CD4-positive, alpha-beta T cell treated with Interleukin-17A for 4 hours (primary cell): ENCODE measurements around the gene LRRC32.

Experiments used
- DNase-seq: peaks from one replicate; pipeline ENCODE4 v3.0.0-alpha.2; 2020; ENCODE audit warnings: mixed read lengths

The LRRC32 gene

DNA sequence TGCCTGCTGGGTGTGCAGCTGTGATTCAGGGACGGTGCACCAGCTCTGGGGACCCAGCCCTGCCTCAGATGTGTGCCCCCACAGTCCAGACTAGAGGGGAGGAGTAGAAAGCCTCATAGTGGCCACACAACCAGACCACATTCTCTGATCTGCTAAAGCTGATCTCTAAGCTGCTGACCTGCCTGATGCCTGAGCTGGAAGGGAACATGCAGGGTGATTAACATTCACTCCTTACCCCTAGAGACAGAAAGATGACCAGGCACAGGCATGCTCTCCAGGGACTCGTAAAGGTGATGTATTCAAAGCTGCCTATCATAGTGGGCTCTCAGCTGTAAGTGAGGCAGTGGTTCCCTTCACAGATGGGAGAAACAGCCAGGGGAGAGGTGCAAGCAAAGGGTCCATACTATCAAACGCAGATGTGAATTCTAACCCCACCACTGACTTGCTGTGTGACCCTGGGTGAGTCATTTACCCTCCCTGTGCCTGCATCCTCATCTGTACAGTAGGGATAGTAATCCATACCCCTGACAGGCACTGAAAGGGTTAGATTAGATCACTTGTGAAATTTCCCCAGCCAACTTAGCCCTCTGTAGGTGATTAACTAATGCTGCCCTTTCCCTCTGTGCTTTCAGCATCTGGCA is 29.0 kb upstream of the LRRC32 start:
- no peak for DNase-seq

DNA sequence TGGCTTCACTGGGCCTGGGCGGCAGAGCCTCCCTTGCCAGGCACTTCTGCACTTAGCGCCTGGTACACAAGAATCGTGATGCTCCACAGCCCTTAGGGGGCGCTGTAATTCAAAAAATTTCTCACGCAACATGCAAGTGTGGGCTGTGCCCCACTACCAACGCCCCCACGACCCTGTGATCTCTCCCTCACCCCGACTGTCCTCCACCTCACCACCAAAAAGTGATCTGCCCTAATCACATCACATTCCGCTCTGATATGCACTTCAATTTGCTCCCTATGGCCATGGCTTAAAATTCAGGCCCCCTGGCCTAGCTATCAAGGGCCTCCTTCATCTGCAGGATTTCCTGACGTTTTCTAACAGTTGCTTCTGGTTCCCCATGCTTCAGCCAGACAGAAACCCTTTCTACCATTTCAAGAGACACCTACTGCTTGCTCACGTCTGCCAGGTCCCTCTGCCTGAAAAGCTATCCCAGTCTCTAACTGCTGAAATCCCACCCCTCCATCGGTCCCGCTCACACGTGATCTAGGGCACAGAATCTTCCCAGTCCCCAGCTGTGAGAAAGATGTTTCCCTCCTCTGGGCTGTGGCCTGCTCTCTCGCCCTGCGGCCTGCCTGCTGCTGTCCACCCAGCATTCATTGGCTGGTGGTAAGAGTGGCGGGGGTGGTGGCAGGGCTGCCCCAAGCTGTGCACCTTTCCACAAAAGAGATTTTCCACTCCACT is 27.9 kb upstream of the LRRC32 start:
- DNase-seq = no peak

DNA sequence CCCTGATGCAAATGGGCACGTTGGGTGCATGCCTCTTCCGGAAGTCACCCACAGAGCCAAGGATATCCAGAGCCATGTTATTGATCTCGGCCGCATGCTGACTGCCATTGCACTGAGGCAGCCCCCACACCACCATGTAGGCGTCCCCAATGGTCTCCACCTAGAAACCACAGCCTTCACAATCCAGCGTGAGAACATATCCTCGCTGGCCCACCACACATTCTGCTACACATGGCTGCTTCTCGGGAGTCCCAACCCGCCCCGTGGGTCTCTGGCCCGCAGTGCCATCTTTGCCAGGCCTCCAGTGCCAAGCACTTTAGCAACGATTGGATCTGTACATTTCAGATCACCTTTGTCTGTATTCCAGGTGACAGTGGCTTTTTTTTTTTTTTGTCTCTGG is 26.2 kb upstream of the LRRC32 start:
- DNase-seq = no peak

DNA sequence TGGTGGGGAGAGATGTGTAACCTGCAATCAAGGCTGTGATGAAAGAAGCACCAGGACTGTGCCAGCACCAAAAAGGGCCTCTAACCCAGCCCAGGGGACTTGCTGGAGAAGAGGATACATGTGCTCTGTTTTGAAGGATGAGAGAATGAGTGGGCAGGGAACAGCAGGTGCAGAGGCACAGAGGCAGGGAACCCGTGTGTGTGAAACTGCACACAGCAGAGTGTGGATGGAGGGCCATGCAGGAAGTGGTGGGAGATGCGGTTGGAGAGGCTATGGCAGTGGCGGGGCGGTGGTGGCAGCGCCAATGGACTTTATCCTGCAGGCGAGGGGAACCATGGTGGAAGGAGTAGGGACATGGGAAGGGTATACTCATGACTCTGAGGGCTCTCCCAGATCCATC is 25.2 kb upstream of the LRRC32 start:
- DNase-seq = no peak

DNA sequence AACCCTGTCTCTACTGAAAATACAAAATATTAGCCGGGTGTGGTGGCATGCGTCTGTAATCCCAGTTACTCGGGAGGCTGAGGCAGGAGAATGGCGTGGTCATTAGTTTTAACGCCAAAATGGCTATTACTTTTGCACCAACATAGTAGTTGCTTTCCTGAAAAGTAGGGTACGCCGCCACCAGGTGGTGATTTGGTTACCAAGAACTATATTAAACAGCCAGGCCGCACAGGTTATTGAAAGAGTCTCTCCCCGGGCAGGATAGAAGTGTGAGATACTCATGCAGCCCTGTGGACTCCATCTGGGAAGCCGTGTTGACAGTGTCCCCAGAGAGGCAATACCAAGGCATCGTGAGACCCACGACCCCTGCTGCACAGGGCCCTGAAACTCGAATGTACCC is 24.6 kb upstream of the LRRC32 start:
- DNase-seq = no peak

DNA sequence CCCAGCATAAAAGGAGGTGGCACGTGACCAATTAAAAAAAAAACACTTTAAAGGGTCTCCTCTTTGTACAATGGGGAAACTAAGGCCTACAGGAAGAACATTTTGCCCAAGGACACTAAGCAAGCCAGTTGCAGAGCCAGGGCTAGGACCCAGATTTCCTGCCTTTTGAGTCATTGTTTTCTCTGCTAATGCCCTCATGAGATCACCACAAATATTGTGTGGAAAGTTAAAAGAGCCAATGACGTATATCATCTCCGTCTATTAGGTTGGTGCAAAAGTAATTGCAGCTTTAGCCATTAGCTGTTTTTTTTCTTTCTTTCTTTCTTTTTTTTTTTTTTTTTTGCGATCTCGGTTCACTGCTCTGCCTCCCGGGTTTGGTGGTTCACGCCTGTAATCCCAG is 24.1 kb upstream of the LRRC32 start:
- DNase-seq = no peak

DNA sequence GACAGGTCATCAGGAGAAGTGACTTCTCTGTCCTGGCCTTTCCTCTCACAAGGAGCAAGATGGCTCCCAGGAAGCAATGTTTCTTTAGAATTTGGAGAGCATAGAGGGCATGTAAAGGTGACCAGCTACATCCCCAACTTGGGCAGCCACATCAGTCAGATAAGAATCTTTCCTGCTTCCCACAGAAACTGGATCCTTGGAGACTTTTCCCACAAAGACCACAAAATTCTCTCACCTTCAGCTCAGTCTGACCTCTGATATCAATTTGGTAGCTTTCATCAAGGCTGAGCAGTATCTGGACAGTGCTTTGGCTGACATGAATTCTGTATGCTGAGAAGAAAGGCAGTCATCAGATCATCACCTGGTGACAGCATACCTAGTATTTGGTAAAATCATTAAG is 23.3 kb upstream of the LRRC32 start:
- no peak for DNase-seq

DNA sequence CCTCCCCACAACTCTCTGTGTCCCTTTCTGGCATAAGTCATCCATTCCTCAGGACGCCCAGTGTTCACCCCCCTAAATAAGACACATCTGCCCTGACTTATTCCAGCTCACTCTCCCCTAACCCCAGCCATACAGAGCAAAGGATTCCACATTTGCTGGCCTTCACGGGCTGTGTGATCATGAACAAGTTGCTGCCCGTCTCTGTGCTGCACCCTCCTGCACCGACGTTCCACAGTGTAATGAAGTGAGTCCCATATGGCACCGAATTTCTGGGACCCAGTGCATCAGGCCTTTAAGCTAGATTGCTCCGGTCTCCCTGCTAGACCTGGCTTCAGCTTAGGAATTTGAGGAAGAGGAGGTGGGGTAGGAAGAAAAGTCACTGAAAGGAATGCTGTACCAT is 22.4 kb upstream of the LRRC32 start:
- DNase-seq = no peak

DNA sequence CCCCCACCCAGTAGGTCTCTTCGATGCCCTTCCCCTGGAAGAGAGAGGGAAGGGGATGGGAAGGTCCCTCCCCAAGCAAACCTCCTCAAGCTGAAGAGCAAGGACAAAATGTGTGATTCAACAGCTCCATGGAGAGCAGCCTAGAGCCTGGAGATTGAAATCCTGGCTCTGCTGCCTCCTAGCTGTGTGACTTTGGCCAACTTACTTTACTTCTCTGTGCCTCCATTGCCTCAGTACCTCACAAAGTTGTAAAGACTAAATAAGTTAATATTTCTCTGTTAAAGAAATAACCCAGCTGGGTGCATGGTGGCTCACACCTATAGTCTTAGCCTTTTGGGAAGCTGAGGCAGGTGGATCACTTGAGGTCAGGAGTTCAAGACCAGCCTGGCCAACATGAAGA is 21.1 kb upstream of the LRRC32 start:
- DNase-seq = no peak

DNA sequence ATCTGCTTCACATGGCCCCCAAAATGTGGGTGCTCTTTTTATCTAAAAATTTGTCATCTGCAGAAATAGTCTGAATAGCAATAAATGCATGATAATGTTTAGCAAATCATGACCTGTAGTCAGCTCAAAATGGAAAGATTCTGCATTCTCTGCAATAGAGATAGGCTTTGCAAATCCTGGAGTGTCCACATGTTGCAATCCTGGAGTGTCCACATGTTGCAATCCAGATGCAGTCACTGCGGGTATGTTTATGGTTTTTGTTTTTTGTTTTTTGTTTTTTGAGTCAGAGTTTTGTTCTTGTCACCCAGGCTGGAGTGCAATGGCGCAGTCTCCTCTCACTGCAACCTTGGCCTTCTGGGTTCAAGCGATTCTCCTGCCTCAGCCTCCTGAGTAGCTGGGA is 20.2 kb upstream of the LRRC32 start:
- no peak for DNase-seq

DNA sequence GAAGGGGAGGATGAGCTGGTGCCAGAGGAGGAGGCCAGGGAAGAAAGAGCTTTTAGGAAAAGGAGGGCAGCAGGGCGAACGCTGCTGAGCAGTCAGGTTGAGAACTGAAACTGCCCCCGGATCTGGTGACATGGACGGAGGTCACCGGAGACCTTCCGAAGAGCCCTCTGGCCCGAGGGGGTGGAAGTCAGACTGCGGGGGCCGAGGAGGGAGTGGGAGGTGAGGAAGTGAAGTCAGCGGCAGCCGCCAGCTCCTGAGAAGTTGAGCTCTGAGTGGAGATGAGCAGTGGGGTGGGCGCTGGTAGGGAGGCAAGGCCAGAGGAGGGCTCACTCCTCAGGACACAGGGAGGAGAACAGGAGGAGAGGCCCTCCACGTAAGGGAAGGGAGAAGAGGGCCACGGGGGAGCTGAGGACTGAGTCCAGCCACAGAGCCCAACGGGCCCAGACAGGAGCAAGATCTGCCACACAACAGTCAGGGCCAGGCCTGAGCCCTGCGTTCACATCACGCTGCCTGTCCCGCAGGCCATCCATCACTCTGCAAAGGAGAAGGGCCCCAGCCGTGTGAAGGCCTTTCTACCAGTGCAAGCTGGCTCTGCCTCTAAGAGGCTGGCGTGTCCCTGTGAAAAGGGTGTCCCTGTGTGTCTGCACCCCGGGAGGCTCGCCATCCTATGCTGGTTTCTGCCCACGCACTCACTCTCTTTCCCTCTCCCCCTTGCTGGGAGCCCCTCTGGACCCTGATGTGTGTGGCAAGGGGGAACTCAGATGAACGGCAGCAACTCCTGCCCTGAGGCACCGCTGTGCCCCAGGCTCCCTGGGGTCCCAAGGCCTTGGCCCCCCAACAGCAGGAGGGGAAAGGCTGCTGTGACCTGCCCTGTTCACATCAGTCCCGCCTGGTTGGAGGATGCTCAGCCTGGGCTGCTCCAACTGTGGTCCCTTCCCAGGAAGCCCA is 19.0 kb upstream of the LRRC32 start:
- no peak for DNase-seq

DNA sequence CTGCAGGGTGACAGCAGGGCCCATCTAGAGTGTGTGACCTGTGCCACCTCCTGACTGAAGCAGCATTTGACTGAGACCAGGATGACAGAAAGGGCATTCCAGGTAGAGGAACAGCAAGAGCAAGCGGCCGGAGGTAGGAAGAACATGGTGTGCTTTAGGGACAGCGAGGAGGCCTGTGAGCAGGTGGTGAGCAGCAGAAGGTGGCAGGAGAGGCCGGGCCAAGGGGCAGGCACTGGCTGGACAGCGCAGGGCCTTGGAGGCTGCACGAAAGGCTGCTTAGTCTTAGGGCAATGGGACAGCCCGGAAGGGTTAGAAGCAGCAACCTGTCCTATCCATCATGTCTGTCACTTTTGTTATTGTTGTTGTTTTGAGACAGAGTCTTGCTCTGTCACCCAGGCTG is 17.6 kb upstream of the LRRC32 start:
- DNase-seq = no peak

DNA sequence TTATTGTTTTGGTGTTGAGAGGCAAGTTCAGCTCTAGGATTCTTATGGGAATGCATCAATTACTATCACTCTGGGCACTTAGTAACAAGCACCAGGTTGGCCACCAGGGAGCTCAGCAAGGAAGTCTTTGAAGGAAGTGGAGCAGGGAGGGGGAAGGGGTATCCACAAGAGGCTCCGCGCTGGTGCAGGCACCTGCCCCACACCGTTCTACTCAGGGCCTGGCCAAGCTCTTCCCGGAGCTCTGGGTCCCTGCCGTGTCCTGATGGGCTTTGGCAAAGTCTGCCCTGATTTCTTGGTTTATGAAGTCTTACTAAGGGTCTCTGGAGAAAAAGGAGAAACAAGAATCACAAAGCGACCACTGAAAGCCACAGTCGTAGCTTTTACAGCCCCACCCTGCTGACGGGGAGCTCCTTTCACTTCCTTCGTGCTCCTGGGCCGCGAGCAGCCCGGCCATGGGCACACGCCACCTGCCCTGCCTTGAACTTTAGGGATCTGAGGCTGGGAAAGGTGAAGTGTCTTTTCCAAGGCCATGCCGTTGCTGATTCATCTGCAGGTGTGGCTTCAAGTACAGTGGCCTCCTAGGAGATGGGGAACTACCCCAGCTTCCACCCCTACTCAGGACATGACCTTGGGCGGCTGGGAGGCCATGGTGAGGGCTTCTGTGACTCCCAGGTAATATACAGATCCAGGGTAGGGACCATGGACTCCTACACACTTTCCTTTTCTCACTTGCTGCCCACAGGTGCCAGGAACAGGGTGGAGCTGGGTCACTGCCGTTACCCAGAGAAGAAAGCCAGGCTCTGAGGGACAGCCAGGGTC is 15.9 kb upstream of the LRRC32 start:
- DNase-seq = peak; percentile 29

DNA sequence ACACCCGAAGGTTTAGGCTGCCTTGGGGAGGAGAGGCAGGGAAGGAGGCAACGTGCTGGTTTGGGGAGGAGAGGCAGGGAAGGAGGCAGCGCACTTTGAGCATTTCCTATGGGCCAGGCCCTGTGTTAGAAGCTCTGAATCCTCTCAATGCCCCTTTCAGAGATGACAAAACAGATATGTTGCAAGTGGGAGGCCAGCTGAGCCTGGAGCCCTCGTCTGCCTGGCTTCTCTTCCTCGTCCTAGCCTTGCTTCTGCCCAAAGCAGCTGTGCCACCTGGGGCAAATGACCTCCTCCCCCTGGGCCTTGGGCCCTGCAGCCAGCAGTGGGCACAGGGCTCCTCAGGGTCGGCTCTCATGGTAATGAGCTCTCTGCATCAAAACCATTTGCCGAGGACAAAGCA is 15.3 kb upstream of the LRRC32 start:
- no peak for DNase-seq

DNA sequence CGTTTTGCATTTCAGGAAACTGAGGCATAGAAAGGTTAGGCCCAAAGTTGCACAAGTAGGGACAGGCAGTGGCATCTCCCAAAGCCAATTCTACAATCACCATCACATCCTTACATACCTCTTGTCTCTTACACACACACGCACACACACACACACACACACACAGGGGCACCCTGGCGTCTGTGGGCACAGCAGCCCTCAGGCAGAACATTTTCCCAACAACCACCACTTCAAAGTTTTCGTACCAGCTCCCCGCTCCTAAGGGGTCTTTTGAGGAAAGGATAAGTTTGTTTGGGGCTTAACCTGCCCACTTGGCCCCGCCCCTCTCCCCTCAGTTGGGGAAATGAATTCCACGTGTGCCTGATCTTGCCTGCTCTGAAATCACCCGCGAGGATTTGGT is 14.7 kb upstream of the LRRC32 start:
- no peak for DNase-seq

DNA sequence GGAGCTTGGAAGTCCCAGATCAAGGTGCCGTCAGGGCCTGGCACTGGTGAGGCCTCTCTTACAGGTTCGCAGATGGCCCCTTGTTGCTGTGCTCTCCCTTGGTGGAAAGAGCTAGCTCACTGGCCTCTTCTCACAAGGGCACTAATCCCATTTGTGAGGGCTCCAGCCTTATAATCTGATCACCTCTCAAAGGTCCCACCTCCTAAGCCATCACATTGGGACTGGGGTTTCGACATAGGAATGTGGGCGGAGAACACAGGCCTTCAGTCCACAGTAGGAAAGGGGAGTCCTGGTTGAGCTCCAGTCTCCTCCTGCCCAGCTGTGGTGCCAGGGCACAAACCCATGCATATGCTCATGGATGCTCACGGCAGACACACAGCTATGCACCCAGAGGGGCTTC is 14.0 kb upstream of the LRRC32 start:
- DNase-seq = no peak

DNA sequence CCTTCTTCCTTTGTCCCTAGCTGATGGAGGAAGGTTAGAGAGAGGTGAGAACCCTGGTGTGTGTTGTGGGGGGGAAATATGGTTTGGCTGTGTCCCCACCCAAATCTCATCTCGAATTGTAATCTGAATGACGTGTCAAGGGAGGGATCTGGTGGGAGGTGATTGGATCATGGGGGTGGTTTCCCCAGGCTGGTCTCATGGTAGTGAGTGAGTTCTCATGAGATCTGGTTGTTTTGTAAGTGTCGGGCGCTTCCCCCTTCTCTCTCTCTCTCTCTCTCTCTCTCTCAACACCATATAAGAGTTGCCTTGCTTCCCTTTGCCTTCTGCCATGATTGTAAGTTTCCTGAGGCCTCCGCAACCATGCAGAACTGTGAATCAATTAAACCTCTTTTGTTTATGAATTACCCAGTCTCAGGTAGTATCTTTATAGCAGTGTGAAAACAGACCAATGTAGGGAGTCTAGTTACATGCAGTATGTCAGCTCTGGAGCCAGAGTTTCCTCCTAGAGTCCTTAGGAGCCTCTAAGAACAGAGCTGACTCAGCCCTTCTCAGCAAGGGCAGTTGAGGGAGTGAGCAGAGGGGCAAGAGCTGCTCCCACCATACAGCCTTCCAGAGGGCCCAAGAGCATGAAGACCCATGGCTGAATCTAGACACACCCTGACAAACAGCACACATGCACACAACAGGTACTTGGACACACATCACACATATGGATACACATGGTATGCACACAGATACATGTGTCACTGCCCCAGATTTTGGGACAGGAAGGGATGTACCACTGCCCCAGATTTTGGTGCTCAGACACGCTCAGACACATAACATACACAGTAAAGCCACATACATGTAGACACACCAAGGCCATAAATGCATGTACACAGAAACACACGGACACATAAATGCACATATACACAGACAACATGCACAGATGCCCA is 12.9 kb upstream of the LRRC32 start:
- DNase-seq = no peak

DNA sequence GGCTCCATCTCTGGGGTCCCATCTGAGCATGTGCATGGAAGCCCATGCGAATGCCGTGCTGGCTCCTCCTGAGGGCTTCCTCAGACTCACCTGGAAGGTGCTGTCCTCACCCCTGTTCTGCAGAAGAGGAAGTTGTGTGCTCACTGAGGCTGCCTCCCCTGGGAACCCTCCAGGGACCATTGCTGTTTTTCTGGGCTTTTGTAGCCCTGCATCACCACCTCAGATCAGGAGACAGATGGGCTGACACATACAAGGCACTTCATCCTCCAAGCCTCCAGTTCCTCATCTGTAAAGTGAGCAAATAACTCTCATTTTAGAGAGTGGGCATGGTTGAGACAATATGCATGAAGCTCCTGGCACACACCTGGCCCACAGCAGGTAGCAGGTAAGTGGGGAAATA is 12.1 kb upstream of the LRRC32 start:
- no peak for DNase-seq

DNA sequence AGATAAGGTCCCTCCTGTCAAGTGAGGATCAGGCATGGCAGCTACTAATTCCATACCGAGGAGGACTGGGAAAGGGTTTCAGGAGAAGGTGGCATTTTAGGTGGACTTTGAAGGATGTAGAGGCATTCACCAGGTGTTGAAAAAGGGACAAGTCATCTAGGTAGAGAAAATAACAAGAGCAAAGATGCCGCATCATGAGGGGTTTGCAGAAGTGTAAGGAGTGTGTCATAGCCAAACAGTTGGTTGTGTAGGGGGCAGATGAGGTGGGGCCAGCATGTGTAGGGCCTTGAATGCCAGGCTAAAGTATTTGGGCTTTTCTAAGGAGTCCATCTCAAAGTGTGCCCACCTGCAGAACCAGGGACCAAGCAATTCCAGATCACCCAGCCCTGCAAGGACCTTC is 11.6 kb upstream of the LRRC32 start:
- DNase-seq = no peak

DNA sequence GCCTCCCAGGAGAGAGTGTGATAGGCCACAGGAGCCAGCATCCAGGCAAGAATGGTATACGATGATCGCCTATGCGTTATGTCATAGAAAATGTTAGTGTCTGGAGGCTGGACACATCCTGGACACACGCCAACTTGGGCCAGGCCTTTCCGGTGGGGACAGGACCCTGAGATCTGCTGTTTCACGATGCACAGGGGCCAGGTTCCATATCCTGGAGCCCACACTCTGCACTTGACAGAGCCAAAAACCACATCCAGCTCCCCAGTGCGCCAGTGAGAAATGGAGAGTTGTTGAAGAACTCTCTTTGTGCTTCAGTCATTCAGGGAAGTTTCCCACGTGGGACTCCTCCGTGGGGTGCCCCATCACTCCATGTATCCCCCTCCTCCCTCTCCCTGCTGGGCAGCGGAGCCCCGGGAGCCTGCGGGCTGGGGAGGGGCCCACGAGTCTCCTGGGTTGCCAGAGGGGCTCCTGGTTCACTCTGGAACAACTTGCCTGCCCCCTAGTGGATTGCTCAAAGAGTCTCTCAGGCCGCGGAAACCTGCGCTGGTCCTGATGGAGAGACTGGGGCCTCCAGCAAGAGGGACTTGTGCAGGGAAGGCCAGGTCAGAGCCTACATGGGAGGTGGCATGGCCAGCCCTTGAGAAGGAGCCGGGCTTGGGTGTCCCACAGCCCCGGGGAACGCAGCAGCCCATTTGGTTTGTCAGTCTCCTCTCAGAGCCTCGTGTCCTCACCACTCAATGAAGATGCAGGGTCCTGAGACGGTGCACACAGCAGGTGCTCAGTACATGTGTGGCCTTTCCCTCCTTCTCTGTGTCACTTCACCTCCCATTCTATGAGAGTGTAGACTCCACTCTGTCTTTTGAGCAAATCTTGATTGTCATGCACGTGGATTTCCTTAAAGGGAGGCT is 10.2 kb upstream of the LRRC32 start:
- peak; percentile 65 for DNase-seq

DNA sequence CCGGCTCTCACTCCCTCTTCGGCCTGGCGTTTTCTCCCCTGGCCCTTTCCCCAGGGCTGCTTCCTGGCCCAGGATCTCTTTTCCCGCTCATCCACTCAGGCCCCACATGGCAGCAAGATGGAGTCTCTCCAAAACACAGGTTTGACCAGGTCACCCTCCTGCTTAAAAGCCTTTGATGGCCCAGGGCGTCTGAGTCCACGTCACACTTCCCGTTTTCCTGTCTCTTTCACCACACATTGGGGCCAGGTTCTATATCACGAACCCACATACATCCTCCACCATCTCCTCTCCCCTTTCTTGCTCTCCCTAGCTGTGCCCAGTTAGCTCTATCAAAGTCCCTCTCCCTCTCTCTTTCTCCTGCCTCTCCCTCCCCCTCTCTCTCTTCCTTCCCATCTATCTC is 7.8 kb upstream of the LRRC32 start:
- DNase-seq = no peak
